Measurements from ENCODE around the gene DRD1.
"Not testable (repeated sequence)": the region's sequence is repeated elsewhere in the genome, so short reads cannot be mapped to it uniquely, and the experiment has no call there.

Gene DRD1

GRCh38 chr5:175424594-175424993 is 19.4 kb downstream of the DRD1 start:
- not testable (repeated sequence) for DNase-seq (ENCODE audit: low spot score)

GRCh38 chr5:175422058-175422457 is 21.9 kb downstream of the DRD1 start:
- DNase-seq (ENCODE audit: low spot score): no peak

DNA sequence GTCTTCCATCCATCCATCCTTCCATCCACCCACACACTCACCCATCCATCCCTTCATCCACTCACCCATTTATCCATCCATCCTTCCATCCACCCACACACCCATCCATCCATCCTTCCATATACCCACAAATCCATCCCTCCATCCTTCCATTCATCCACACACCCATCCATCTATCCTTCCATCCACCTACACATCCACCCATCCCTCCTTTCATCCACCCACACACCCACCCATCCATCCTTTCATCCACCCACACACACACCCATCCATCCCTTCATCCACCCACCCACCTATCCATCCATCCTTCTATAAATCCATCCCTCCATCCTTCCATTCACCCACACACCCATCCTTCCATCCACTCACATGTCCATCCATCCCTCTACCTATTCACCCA is 23.6 kb downstream of the DRD1 start:
- DNase-seq (ENCODE audit: low spot score): no peak

DNA sequence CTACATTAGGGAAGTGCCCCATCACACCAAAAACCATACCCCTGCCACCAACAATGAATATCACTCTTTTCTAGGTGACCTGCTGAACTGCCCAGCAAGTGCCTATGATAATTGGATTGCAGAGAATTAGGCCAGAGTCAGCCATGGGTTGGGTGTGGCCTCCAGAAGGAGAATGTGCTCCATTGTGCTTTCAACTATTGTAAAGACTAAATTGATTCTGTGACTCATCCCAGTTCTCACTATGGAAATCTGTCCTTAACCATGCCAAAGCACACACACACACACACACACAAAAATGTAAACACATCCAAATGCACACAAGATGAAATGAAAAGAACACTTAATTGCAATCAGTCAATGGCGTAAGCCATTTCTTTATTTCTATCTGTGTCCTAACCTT is 25.7 kb downstream of the DRD1 start:
- no peak for DNase-seq (ENCODE audit: low spot score)

DNA sequence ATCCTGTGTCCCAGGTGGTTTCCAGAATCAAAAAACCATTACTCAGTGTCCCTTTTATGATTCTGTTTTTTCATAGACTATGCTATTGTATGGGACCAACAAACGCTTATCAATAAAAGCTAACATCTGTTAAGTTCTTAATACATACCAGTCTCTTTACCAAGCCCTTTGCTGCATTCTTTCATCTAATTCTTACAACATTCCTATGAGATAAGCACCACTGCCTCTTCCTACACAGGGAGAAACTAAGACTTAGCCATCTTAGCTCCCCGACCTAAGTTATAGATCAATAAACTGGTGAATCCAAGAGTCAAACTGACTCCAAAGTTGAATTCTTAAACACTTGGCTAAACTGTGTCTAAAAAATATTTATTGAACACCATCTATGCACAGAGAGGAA is 26.6 kb downstream of the DRD1 start:
- DNase-seq (ENCODE audit: low spot score): no peak

- no peak for DNase-seq (ENCODE audit: low spot score)
Observed at GRCh38 chr5:175415303-175415702, 28.7 kb downstream of the DRD1 start.

DNA sequence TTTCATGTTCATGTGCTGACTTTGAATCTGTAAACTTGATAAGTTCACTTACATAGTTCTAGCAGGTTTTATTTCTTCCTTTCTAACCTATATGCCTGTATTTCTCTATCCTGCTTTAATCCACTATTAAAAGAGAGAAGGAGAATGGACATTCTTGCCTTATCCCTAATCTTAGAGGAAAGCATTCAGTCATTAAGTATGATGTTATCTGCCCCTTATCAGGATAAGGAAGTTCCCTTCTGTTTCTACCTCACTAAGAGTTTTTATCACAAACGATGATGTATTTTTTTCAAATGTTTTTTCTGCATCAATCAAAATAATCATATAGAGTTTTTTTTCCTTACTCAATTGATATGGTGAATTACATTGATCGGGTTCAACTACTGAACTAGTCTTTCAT is 33.1 kb downstream of the DRD1 start:
- DNase-seq (ENCODE audit: low spot score): no peak

DNA sequence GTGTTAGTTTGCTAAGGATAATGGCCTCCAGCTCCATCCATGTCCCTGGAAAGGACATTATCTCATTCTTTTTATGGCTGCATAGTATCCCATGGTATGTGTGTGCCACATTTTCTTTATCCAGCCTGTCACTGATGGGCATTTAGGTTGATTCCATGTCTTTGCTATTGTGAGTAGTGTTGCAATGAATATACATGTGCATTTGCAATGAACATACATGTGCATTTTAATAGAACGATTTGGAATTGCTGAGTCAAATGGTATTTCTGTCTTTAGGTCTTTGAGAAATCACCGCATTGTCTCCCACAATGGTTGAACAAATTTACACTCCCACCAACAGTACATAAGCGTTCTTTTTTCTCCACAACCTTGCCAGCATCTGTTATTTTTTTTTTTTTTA is 37.7 kb downstream of the DRD1 start:
- DNase-seq (ENCODE audit: low spot score): no peak

- not testable (repeated sequence) for DNase-seq (ENCODE audit: low spot score)
Observed at GRCh38 chr5:175397590-175398297, 46.2 kb downstream of the DRD1 start.

DNA sequence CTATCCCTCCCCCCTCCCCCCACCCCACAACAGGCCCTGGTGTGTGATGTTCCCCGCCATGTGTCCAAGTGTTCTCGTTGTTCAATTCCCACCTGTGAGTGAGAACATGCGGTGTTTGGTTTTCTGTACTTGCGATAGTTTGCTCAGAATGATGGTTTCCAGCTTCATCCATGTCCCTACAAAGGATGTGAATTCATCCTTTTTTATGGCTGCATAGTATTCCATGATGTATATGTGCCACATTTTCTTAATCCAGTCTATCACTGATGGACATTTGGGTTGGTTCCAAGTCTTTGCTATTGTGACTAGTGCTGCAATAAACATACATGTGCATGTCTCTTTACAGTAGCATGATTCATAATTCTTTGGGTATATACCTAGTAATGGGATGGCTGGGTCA is 48.6 kb downstream of the DRD1 start:
- DNase-seq (ENCODE audit: low spot score): not testable (repeated sequence)

- DNase-seq (ENCODE audit: low spot score): no peak
Observed at GRCh38 chr5:175394601-175395000, 49.4 kb downstream of the DRD1 start.

- no peak for DNase-seq (ENCODE audit: low spot score)
Observed at GRCh38 chr5:175393897-175394296, 50.1 kb downstream of the DRD1 start.

- DNase-seq (ENCODE audit: low spot score): no peak
Observed at GRCh38 chr5:175392236-175392635, 51.7 kb downstream of the DRD1 start.

DNA sequence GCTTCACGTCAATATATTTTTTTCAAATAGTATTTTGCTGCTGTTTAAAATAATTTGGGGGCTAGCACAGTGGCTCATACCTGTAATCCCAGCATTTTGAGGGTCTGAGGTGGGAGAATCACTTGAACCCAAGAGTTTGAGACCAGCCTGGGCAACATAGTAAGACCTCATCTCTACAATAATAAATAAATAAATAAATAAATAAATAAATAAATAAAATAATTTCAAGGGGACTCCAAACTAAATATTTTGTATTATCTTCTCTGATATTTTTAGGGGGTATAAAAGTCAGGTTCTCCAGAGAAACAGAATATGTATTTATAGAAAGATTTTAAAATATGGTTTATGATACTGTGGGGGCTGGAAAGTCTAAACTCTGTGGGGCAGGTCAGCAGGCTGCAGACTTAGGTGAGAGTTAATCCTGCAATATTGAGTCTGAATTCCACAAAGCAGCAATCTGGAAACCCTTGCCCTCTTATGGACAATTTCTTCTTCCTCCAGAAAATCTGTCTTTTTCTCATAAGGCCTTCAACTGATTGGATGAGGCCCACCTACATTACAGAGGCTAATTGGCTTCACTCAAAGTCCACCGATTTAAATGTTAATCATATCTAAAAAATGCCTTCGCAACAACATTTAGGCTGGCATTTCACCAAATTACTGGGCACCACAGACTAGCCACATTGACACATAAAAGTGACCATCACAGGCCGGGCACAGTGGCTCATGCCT is 53.5 kb downstream of the DRD1 start:
- no peak for DNase-seq (ENCODE audit: low spot score)
